HG02678 (cell line): ENCODE results near the gene NUDCD3.

ENCODE experiments used
- ATAC-seq: cut with Tn5 transposase; IDR thresholded peaks from one replicate; pipeline ENCODE4 v1.9.1; 2021; ENCODE audit warnings: mild to moderate bottlenecking, moderate library complexity; ENCODE audit not compliant: unreplicated experiment

The NUDCD3 gene

DNA sequence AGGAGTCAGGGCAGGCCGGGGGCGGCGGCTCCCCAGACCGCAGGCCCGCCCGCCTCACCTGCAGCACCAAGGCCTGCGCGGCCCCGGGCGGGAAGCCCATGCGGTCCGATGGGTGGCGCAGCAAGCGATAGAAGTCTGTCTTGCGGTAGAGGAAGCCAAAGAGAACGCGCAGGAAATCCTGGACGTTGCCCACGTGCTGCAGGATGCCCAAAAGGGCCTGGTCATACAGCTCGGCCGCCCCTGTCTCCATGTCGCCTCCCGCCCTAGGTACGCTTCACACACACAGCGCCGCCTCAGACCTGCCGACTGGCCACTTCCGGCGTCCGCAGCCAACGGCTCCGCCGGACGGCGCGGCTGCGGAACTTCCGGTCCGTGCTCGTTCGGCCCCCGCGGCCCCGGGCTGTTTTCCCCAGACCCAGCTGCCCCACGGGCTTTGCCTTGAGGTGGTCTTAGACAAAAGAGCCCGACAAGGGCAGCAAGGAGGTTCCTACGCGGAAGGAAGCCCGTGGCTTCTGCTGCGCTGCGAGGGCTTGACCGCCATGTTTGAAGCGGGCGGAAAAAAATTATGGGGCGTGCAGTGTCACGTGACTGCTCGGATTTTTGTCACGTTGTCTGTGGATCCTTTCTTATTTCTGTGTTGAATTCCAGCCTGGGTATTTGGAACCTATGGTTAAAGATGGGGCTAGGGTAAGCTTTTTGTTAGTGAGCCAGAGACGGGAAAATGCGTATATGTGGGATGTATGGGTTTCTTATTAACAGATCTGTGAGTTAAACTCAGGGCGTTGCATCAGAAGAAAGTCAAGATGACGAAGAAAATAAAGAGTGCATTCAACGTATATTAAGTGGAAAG, at the start of gene NUDCD3:
Gene NUDCD3, minus strand, starts transcription at position 308 of the 850 bp plus-strand sequence. Its CDS starts 58 bp downstream, at position 250.
- ATAC-seq = peak; percentile 97

DNA sequence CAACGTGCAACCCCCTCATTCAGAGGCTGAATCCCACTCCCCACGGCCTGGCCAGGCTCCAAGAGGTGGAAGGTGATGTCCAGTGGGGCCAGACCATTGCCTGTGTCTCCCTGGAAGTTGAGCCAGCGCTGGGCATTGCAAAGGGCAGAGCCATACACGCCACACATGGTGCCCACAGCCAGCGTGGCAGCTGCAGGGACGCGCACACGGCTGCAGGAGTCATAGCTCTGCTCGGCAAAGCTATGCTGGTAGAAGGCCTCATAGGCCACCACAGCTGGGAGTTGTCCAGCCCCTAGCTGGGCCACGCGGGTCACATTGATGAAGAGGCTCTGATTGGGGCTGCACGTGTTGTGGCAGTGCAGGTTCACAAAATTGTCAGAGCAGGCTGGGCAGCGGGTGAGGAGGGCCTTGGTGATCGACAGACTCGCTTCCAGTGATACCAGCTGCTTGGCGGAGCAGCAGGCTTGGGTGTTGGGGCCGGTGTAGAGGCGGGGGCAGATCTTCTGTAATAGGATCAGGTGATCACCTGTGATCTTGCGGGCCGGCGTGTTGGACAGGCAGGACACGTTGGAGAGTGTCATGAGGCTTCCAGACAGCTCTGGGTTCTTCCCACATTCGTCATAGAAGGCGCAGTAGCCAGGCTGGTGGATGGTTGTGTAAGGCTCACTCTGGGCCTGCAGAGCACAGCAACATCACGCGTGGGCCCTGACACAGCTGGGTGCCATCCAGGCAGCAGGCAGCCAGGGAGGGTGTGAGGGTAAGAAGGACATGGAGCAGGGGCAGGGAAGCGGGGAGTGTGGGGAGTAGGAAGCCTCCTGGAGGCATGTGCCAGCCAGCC, 49.4 kb upstream of the NUDCD3 start:
- ATAC-seq = no peak

DNA sequence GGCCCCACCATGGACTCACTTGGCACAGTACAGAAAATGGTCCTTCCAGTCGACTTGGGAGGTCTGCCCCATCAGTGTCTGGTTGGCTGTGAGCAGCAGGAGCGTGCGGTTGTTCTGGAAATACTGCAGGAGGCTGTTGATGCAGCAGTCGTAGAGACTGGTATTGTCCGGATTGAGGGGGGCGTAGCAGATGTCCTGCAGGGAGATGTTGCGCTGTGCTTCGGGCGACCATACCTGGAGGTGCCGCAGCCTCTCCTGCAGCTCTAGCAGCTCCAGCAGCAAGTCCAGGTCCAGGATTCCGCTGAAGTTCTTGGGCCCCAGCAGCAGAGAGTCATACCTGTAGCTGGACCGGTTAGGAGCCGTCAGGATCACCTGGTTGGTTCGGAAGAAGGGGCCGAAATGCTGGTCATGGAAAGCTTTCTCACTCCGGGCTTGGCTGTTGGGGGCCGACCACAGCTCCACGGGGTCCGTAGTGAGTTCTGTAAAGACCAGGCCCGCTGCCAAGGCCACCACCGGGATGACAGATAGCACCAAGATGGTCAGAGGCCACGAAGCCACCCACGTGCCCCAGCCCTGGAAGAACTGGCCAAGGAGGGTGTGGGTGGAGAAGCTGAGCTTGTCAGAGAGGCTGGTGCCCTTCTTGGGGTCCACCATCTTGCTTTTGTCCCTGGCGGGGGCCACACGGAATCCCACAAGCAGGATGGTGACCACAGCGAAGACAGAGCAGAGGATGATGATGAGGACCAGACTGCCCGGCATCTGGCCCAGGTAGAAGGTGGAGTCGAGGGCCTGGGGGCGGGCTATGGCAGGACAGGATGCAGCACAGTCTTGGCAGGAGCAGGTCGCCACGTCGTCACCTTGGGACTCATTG, 48.6 kb upstream of the NUDCD3 start:
- ATAC-seq = no peak

DNA sequence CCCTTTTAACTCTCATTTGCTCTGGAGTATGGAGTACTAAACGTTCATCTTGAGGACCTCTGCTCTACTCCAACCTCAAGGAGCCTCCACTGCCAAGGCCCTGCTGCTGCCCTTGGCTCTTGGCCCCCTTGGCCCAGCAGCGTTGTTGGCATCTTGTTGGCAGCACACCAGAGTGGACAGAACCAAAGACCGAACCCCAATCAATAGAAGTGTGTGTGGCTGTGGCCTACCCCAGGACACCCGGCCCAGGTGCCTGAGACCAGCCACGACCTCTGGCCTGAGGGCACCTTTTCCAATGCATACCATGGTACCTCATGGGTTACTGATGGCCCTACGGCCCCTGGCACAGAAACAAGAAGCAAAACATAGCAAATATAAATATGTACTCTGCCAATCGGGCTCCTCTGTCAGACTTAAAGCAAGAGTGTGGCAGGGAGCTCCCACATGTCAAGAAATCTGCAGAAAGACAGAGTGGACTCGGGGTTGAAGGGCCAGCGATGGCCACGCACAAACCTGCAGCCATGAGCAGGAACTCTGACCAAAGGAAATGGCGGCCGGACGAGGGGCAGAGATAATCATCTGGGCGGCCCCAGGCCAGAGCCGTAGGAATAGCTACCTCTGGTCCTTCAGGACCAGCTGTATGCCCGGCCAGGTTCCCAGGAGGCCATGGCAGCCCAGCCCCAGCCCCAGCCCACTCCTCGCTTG, 47.8 kb upstream of the NUDCD3 start:
- ATAC-seq = no peak

- no peak for ATAC-seq
Measured at GRCh38 chr7:44537442-44537841, 47.0 kb upstream of the NUDCD3 start.

GRCh38 chr7:44536090-44536489, 45.6 kb upstream of the NUDCD3 start:
- ATAC-seq = no peak

GRCh38 chr7:44535348-44536064, 45.0 kb upstream of the NUDCD3 start:
- no peak for ATAC-seq

- no peak for ATAC-seq
Measured at GRCh38 chr7:44534501-44534900, 44.0 kb upstream of the NUDCD3 start.

GRCh38 chr7:44534087-44534486, 43.6 kb upstream of the NUDCD3 start:
- no peak for ATAC-seq

GRCh38 chr7:44533301-44534055, 43.0 kb upstream of the NUDCD3 start:
- no peak for ATAC-seq

GRCh38 chr7:44531421-44532380, 41.2 kb upstream of the NUDCD3 start:
- ATAC-seq = no peak

DNA sequence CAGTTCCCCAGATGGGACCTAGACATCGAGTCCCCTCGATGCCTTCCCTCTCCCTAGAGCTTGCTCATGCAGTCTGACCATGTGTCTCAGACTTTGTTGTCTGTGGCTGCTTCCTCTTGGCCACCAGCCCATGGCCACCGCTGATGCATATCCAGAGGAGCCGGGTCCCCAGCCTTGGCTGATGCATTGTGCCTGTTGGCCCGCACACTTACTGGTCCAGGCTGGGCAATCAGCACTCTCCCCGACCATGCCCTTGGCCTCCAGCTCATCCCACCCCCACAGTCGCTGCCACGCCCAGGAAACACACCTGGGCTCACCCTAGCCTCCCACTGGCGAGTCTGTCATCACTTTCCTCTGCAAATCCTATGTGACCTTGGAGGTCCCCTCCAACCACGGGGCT, 40.5 kb upstream of the NUDCD3 start:
- ATAC-seq = no peak

GRCh38 chr7:44524811-44525388, 34.4 kb upstream of the NUDCD3 start:
- no peak for ATAC-seq

- no peak for ATAC-seq
Measured at GRCh38 chr7:44522315-44522714, 31.9 kb upstream of the NUDCD3 start.

- no peak for ATAC-seq
Measured at GRCh38 chr7:44521347-44522095, 31.1 kb upstream of the NUDCD3 start.

DNA sequence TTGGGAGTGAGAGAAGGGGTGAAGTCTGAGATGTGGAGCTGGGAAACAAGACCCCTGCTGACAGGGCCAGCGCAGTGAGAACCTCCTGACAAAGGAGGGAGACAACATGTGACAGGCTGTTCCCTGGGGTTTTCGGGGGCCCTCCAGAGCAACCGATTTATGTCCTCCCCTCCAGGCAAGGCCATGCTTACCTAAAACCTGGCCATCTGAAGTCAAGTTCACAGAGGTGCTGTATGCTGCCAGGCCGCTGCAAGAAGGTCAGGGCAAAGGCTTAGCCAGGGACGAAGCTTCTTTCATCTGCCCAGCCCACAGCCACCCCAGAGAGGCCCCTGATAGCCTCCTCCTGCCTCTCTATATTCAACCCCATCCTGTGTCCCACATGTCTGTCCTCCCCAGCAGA, 30.1 kb upstream of the NUDCD3 start:
- ATAC-seq = no peak

DNA sequence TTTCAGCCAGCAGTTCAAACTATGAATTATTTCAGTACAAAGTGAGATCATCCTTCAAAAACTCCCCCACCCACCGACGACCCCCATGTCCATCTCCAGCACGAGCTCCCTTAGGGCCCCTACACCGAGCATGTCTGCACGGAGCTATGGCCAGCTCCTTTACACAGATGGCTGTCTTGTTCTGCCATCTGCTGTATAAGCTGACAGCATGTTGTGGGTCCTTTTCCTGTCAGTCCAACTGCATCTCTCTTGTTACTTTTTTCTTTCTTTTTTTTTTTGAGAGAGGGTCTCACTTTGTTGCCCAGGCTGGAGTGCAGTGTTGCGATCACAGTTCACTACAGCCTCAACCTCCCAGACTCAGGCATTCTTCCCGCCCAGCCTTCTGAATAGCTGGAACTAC, 29.1 kb upstream of the NUDCD3 start:
- ATAC-seq = no peak
